ENCODE data around the gene MAP3K14. TPM values are rescaled to one million over a fixed set of nuclear protein-coding genes. Genes with fewer than 3 reads are reported as not detected.

Gene MAP3K14
- total RNA-seq, 2 donors from 2014 or later = 13.0 to 13.3 TPM

DNA sequence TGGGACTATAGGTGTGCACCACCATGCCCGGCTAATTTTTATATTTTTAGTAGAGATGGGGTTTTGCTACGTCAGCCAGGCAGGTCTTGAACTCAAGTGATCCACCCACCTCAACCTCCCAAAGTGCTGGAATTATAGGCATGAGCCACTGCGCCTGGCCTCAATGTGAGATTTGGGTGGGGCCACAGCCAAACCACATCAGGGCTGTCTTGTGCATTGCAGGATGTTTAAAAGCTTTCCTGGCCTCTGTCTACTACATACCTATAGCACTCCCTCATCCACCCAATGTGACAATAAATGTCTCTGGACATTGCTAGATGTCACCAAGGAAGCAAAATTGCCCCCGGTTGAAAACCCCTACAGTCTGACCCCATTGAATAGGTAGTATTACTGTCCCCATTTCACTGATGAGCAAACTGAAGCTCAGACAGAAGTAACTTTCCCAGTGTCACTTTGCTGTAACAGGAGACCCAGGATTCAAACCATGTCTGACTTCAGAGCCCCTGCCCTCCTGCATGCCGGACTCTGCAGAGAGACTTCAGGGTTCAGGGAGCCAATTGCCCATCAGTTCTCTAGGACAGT lies 3.6 kb upstream of the MAP3K14 start:
- ATAC-seq (no peak), DNase-seq (no peak)
- intact Hi-C loops (cut with DNase I, micrococcal nuclease) = no loop called here

DNA sequence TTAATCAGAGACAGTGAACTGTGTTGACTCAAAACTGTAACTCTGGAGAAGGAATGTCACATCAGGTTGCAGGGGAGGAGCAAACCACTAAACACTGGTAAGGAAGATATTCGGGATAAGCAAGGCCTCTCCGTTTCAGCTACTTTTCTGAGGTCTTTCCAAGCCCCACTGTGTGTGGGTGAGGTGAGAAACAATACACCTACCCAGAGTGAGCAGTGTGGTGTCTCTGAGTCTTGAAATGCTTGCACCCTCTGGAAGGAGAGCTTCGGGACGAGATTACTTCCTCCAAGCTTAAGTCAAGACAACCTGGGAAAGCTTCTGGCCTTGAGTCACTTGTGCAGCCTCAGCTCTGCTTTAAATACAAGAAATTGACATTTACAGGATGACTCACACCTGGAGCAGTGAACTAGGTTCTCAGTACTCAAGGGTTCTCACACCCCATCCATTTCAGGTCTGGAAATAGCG lies 2.5 kb upstream of the MAP3K14 start:
- intact Hi-C loops (cut with DNase I, micrococcal nuclease) = no loop called here
- ATAC-seq (peak; percentile 6), DNase-seq (no peak)

DNA sequence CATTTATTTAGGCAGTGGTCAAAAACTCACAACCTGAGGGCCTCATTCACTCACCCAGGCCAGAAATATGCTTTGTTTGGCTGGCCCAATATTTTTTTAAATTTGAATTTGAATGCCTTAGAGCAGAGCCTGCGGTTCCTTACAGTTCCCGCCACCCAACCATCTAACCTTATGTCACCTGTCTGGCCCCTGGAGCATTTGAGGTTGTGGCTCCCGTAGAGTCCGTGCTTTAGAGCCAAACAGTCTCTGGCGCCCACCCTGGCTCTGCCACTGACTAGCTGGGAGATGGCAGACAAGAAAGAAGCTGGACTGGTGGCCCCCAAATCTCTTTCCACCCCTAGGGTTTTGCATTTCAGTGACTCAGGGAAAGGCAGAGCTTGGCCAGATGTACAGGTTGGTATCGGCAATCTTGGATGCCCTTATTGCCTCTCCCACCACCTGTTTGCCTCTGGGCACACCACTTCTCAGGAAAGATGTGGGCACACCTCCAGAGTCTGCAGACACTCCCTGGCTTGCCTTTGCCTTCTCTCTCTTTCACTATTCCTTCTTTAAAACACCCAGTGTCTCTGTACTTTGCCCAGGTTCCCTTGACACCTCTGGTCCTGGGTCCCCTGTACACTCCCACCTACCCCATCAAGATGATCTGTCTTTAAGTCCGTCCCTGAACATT lies 1.9 kb upstream of the MAP3K14 start:
- DNase-seq = no peak

DNA sequence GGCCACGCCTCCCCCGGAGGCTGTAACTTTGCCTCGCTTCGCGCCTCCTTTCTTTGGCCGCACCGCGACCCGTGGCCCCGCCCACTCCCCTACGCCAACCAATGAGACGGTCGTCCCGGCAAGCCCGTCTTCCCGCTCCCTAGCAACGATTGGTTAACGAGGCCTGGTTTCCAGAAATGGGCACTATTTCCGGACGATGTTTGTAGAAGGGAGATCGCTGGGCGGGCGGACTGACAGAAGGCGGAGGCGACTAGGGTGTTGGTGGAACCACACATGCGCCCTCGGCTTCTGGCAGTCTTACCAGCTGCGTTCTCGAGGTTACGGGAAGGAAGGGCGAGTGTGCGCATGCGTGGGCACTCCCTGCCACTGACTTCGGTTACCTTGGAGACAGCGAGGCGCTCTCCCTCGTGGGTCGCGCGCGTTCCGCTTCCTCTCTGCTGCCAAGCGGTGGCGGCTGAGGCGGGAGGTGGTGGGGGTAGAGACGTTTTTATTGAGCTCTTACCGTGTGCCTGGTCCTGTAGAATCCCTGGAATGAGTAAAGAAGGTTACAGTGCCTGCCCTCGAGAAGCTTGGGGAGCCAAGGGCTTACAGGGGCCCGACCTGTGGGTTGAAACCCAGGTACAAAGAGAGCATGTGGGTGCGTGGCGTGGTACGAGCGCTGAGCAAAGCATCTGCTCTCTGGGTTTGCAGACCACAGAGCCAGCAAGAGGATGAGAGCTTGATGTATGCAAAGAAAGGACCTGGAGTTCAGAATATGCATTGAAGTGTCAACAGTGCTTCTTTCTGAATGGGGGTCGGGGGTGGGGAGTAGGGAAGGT lies 500 bp upstream of the MAP3K14 start:
- ATAC-seq (peak; percentile 74), DNase-seq (peak; percentile 100)
- intact Hi-C loops (cut with DNase I, micrococcal nuclease) = no loop called here

More for the DNA sequence above, 1.9 kb upstream of the MAP3K14 start:
- intact Hi-C loops (cut with DNase I, micrococcal nuclease) = no loop called here
- peak; percentile 5 for ATAC-seq

DNA sequence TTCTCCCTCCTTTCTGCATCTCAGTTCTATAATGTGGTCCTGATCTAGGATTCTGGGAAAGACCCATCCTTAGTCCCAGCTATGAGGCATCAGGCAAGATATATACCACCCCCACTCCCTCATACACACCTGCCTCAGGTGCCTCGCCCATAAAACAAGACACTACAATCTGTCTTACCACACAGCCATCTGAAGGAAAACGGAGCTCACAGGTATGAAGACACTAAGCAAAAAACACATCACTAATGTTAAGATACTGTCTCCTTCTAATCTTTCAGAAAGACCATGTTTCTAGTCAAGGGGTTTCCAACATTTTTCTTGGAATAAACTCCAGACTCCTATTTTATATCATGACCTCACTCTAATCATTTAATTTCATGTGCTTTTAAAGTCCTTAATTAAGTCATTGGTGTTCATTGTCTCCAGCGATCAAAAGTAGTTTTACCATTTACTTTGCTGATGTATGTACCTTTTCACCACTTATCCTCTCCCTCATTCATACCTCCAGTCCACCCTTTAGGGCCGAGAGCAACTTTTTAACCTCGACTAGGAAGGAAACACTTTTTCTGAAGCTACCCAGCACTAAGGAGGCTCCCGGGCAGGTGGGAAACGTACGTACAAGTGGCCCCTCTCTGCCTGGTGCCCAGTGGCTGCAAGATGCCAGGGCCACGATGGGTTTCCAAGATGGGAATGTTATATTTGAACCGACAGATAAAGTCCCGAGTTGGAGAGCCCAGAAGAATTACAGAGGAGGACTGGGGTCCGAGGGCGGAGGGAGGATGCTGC lies 979 bp downstream of the MAP3K14 start:
- DNase-seq (no peak), ATAC-seq (no peak)
- intact Hi-C loops (cut with DNase I, micrococcal nuclease) = no loop called here

DNA sequence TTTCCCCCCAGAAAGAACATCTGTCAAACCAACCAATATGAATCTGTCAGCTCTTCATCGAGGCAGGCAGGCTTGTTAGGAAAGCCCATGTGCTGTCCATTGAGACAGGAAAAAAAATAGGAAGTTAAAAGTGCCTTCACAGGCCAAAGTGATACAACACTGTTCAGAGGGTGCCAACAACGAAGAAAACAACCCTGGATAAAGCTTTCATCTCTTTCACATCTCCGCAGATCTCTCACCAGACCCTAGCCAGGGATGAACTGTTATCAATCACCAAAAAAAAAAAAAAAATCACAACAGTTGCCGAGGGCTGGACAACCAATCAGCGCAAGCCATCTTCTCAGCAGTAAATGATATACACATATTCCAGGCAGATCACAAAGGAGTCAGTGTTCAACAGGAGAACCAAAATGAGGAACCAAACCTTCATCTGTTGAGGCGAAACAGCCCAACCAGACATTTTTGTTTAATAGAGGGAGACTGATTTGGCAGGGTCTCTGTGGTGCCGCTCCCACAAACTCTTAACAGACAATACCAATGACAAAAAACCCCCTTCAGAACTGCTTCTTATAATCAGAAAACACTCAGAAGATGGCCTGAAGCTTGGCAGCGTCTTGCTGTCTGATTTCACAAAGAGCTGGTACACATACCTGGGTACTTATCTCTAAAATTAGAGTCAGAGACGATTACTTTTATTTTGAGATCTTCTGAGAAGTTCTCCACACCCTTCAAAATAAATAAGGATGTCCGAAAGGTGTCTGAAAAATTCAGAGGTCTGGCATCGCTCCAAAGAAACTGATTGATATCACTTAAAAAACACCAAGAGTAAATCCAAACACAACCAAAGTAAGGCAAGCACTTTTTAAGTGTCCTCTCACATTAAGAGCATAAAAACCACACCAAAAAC lies 1.8 kb downstream of the MAP3K14 start:
- ATAC-seq (no peak), DNase-seq (no peak)
- intact Hi-C loops (cut with DNase I, micrococcal nuclease) = no loop called here

DNA sequence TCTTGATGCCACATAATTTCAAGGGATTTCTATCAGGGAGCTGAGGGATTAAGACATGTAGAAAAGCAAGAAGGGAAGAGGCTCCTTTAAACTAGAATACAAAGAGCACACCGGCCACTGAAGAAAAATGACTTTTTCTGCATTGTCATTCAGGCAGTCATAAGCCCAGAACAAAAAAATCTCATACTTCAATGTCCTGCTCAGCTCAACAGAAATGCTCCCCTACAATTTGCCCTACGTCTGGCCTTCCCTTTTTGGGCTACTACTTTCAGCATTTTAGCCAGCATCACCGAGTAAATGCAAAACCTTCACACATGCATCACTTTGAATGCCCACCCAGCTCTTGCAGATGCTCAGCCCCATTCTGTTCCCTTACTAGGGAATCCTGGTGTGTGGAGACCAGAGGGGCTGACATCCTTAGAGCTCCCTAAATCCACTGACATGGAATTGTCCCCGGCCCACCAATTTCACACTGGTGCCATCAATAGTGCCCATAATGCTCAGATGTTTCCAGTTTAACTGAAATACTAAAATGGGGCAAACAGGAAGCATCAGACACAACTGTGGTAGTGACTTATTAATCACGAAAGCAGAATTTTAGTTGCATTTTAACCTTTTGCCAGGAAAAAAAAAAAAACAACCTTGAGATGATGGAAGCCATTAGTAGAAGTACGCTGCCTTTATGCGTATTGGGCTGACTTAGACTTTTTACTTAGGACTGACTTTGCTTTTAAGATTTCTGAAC lies 2.7 kb downstream of the MAP3K14 start:
- no peak for DNase-seq
- intact Hi-C loops (cut with DNase I, micrococcal nuclease) = no loop called here

DNA sequence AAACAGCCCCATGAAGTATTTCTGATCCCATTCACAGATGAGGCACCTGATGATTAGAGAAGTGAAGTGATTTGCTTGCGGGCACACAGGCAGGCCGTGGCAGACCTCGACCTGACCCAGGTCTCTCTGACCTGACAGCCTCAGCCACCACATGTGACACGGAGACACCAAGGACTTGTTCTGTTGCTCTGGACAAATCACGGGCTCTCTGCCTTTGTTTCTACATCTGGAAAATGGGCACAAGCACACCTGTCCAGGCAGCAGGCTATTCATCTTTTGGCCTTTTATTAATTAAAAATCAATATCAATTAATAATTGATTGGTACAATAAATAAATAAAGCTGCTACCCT lies 3.4 kb downstream of the MAP3K14 start:
- intact Hi-C loops (cut with DNase I, micrococcal nuclease) = no loop called here
- DNase-seq (no peak), ATAC-seq (no peak)

More for the DNA sequence above, 2.7 kb downstream of the MAP3K14 start:
- no peak for ATAC-seq

DNA sequence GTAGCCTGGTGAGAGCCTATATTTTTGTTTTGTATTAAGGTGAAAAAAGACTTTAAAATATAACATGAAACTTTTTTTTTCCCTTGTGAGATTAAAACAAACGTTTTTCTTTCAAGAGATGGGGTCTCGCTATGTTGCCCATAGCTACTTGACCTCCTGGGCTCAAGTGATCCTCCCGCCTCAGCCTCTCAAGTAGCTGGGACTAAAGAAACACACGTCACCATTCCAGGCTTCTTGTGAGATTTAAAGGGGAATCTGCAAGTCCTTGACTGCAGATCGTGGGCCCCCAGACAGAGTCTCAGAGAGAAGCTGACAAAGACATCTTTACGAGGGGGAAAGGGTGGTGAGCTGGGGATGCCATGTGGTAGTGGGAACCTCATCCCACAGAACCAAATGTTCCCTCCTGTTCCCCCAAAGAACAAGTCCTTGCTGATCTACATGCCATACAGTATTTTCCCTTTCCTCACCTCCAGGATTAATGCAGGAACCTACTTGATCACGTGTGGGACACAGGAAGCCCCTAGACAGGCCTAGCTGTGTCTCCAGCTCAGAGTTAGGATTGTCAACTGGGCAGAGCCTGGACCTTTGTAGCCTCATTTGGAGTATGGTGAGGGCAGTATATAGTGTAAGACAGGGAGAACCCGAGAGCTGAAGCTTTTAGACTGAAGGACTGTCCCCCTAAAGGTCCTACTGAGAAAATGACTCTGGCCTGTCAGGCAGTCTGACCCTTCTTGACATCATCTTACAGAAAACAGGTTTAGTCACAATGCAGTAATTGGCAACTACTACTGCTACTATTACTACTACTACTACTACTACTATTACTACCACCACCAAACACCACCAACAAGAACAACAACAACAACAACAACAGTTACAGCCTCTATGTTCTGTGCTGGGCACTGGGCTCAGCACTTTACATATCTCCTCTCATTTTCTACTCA lies 4.1 kb downstream of the MAP3K14 start:
- DNase-seq = peak in 1 of 2 donors; percentile 41
- ATAC-seq = no peak
- intact Hi-C loops (cut with DNase I, micrococcal nuclease) = no loop called here

DNA sequence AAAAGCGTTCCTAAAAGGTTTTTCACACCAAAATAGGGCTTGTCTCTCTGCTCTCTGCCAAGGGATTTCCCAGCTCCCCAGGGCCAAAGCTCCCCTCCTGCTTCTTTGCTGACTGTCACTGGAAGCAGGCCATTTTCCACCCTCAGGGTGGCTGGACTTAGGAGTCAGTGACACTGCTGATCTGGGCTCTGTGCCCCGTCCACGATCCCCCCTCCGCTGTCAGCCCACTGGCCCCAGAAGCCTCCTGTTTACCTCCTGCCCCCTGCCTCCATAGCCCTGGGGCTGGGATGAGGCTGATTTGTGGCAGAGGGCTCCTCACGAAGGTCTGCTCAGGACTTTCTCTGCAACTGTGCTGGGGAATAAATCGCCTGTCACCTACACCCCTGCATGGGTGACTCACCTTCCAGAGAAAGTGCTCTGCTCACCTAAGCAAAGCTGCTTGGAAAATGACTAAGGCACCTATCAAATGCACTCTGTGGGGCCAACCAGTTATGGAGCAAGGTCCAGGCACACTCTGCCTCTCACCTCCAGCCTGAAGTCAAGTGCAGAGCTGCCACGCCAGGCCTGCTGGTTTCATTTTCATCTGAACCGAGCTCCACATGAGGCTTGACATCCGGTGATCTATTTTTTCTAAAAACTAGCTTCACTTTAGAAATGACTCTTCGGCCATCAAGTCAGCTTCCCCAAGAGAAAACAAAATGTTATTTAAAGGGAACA lies 4.9 kb downstream of the MAP3K14 start:
- intact Hi-C loops (cut with DNase I, micrococcal nuclease) = no loop called here
- DNase-seq (peak; percentile 82 to 92), ATAC-seq (peak; percentile 54)

DNA sequence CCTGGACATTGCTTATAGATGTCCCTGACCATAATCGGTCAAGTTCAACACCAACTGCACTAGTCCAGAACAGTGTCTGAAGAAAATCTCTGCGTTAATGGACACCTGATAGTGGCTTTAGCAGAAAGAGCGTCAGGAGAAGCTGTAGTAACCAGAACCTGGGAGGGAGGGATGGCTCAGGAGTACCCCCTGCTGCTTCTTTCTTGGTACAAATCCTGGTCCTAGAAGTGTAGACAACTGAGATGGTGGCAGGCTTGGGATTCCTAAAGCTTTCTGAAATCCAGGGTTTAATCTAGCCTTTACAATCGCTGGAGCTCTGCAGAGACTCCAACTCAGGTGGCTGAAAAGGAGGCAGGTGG lies 5.4 kb downstream of the MAP3K14 start:
- ATAC-seq (no peak), DNase-seq (no peak)
- intact Hi-C loops (cut with DNase I, micrococcal nuclease) = no loop called here

DNA sequence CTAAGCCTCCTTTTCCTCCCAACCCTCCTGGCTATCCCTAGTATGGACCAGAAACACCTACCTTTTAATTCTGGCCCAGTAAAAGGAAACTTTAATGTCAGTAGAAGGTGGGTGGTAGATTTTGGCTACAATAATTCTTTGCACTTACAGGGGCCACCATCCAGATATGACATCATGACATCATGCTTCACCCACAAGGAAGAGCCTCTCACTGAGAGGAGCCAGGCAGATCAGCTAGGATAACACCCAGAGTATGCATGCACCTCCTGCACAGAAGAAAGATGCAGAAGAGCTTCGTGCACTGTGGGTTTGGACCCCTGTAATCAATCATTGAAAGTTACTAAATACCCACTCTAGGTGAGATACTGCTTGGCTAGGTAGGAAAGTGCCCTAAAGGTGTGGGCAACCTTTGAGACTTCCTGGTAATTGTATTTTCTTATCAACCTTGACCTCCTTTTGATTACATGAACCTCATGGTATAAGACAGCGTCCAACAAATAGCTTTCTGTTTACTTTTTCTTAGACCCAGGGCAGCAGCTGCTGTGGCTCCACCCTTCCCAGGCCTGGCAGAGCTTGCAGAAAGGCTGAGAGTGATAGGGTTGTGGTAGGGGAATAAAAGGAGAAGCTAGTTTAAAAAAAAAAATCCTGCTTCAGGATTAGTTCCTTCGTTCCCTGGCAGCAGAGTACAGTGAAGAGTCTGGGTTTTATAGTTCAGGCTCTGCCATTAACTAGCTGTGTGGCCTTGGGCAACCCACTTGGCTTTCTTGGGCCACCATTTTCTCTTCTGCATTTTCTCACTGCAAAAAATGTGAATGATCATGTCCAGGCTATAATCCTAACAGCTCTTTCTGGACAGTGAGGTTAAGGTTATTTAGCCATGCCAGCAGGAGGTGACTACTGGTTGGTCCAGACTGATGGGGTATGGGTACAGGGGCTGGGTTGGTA lies 6.2 kb downstream of the MAP3K14 start:
- ATAC-seq (peak; percentile 76), DNase-seq (peak; percentile 79 to 89)
- intact Hi-C loops (cut with DNase I, micrococcal nuclease) = no loop called here

DNA sequence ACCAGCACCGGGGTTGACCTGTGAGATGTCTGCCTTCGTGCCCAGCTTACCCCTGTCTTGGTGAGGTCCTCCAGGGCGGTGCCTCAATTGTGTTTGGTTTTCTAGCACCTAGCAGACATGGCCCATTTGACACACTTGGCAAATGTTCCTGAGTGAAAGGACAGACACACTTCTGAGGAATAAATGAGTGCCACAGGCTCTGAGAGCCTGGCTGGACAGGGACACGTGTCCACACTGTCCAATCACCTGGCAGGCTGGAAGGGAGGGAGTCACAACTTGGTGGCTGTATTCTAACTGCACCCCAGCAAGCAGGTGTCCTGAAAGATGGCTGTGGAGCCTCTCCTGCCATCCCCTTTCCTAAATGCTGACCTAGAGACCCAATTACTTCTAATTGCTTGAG lies 7.4 kb downstream of the MAP3K14 start:
- ATAC-seq (peak; percentile 15), DNase-seq (no peak)
- intact Hi-C loops (cut with DNase I, micrococcal nuclease) = no loop called here

DNA sequence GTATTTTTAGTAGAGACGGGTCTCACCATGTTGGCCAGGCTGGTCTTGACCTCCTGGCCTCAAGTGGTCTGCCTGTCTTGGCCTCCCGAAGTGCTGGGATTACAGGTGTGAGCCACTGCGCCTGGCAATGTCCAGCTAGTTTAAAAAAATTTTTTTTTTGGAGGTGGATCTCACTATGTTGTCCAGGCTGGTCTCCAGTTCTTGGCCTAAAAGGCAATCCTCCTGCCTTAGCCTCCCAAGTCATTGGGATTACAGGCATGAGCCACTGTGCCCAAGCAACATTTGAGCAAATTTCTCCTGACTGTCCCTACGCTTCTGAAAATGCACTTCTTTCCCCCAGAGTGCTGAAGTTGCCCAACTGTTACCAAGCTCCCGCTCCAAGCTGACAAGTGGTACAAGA lies 8.0 kb downstream of the MAP3K14 start:
- ATAC-seq (no peak), DNase-seq (no peak)
- intact Hi-C loops (cut with DNase I, micrococcal nuclease) = no loop called here

DNA sequence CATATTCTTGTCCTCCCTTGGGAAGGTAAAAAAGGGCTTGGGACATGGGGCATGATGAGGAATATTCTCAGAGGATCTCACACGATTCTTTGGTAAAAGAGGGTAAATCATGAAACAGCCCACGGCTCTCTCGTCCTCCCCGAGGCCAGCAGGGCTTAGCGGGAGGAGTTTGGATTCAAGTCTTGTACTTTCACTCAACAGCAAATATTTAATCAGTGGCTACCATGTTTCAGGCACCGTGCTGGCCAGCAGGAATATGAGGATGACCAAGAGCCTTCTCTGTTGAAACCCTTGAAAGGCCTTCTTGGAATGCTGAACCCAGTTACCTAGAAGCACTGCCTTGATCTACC lies 8.8 kb downstream of the MAP3K14 start:
- intact Hi-C loops (cut with DNase I, micrococcal nuclease) = no loop called here
- no peak for DNase-seq
- no peak for ATAC-seq

Data from left colon (tissue), 2 donors.